A673 (cell line): ENCODE measurements around the gene LRCH1. TPM values are rescaled to one million over a fixed set of nuclear protein-coding genes. Genes with fewer than 3 reads are reported as not detected.

Source experiments
- BruUV-seq: library from RNA; stranded (reverse); fragments of 400-500 nt; replicated peaks from 2 replicates; lab custom pipeline; 2021; lab: Mats Ljungman, UMichigan
- CTCF ChIA-PET: fragments of 300-600 bp; sonication (Branson Sonifier 250); formaldehyde crosslinking; loops from one replicate; lab custom pipeline; 2022; ENCODE audit warnings: antibody characterized with exemption; lab: Charles Lee
- POLR2A ChIA-PET: fragments of 300-600 bp; sonication (Branson Sonifier 250); formaldehyde crosslinking; loops from one replicate; lab custom pipeline; 2022; ENCODE audit warnings: antibody characterized with exemption; ENCODE audit not compliant: low non-redundant PET; lab: Charles Lee
- DNase-seq: peaks from one replicate; pipeline ENCODE4 v3.0.0-alpha.2; 2015; ENCODE audit warnings: low spot score
- H3K27ac ChIP-seq: fragments of 200-600 bp; sonication (generic); 2 replicates; pipeline ENCODE4 v1.5.1; 2016; ENCODE audit warnings: mixed run types, low read depth, mild to moderate bottlenecking, mixed read lengths, antibody characterized with exemption, low read length; ENCODE audit not compliant: poor library complexity, severe bottlenecking
- H3K27me3 ChIP-seq: fragments of 200-600 bp; sonication (generic); replicated peaks from 2 replicates; pipeline ENCODE4 v1.6.1; 2017; ENCODE audit warnings: mixed run types, low read depth, mild to moderate bottlenecking, mixed read lengths, antibody characterized with exemption, low read length; ENCODE audit not compliant: insufficient read depth, poor library complexity
- H3K36me3 ChIP-seq: fragments of 200-600 bp; sonication (generic); 2 replicates; pipeline ENCODE4 v1.6.1; 2016; ENCODE audit warnings: mixed run types, mild to moderate bottlenecking, mixed read lengths, antibody characterized with exemption, low read length; ENCODE audit not compliant: insufficient read depth, poor library complexity, severe bottlenecking
- H3K4me1 ChIP-seq: fragments of 200-600 bp; sonication (generic); 2 replicates; pipeline ENCODE4 v1.6.1; 2017; ENCODE audit warnings: mixed run types, mild to moderate bottlenecking, mixed read lengths, antibody characterized with exemption, low read length; ENCODE audit not compliant: insufficient read depth, poor library complexity, severe bottlenecking
- H3K4me3 ChIP-seq: fragments of 200-600 bp; sonication (generic); 2 replicates; pipeline ENCODE4 v1.5.1; 2016; ENCODE audit warnings: low read depth, mixed run types, mild to moderate bottlenecking, mixed read lengths, low read length; ENCODE audit not compliant: poor library complexity, severe bottlenecking
- H3K9me3 ChIP-seq: fragments of 200-600 bp; sonication (generic); 2 replicates; pipeline ENCODE4 v1.6.1; 2016; ENCODE audit warnings: mixed run types, low read depth, mild to moderate bottlenecking, mixed read lengths, antibody characterized with exemption, low read length; ENCODE audit not compliant: poor library complexity, severe bottlenecking
- EZH2 ChIP-seq: fragments of 200-600 bp; sonication (generic); IDR thresholded peaks from 2 replicates; pipeline ENCODE4 v1.6.1; 2017; ENCODE audit warnings: borderline replicate concordance, low read depth, mild to moderate bottlenecking, mixed read lengths, antibody characterized with exemption, low read length; ENCODE audit not compliant: poor library complexity, severe bottlenecking
- intact Hi-C: fragments of 100-400 bp; cut with micrococcal nuclease; formaldehyde crosslinking; loops from one replicate; pipeline ENCODE4 v1.10.0; 2022; ENCODE audit not compliant: unreplicated experiment
- total RNA-seq: library from RNA; stranded (reverse); gene quantifications from 2 replicates; pipeline ENCODE4 v1.2.3, GENCODE V29; 2021
- TF ChIP-seq, protein P1 (sequence below): fragments of 300-800, 200-600 bp; sonication (generic); conservative IDR thresholded peaks from 2 replicates; pipeline ENCODE4 v1.5.1; 2017; ENCODE audit warnings: low read depth, mild to moderate bottlenecking, antibody characterized with exemption, low read length, moderate library complexity, mixed read lengths

The LRCH1 gene
- total RNA-seq, 1 experiment from 2014 or later = 25.3 TPM

DNA sequence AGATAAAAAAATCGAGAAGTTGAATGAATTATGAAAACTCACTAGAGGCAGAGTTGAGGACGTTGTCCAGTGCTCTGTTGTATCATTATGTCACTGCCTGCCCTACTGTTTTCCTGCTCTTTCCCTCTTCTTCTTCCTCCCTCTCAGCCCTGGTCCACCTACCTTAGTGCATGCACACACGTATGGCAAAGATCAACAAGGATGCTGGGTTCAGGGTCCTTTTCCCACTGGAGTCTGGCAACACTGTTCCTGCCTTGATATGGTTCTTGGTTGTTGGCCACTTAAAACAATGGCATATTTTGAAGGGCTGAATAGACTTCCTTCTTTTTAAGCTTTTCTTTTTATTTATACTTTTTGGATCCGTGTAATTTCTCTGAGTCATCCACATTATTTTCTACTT, 74.5 kb downstream of the LRCH1 start:
- Histone ChIP-seq H3K4me3 (no peak overlapping the region), H3K36me3 (no peaks in the 10 kb centered on the region), H3K27ac (no peak overlapping the region), H3K4me1 (peaks cover 52% of the 10 kb centered on the region), H3K9me3 (no peaks in the 10 kb centered on the region), H3K27me3 (no peaks in the 10 kb centered on the region)
- POLR2A ChIA-PET = no interaction called here
- intact Hi-C loops = no loop called here
- TF ChIP-seq, protein P1, sequence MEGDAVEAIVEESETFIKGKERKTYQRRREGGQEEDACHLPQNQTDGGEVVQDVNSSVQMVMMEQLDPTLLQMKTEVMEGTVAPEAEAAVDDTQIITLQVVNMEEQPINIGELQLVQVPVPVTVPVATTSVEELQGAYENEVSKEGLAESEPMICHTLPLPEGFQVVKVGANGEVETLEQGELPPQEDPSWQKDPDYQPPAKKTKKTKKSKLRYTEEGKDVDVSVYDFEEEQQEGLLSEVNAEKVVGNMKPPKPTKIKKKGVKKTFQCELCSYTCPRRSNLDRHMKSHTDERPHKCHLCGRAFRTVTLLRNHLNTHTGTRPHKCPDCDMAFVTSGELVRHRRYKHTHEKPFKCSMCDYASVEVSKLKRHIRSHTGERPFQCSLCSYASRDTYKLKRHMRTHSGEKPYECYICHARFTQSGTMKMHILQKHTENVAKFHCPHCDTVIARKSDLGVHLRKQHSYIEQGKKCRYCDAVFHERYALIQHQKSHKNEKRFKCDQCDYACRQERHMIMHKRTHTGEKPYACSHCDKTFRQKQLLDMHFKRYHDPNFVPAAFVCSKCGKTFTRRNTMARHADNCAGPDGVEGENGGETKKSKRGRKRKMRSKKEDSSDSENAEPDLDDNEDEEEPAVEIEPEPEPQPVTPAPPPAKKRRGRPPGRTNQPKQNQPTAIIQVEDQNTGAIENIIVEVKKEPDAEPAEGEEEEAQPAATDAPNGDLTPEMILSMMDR = no peak
- TF ChIP-seq EZH2 = no peak
- BruUV-seq = no TSS peak
- CTCF ChIA-PET = no interaction called here
- DNase-seq = no peak

DNA sequence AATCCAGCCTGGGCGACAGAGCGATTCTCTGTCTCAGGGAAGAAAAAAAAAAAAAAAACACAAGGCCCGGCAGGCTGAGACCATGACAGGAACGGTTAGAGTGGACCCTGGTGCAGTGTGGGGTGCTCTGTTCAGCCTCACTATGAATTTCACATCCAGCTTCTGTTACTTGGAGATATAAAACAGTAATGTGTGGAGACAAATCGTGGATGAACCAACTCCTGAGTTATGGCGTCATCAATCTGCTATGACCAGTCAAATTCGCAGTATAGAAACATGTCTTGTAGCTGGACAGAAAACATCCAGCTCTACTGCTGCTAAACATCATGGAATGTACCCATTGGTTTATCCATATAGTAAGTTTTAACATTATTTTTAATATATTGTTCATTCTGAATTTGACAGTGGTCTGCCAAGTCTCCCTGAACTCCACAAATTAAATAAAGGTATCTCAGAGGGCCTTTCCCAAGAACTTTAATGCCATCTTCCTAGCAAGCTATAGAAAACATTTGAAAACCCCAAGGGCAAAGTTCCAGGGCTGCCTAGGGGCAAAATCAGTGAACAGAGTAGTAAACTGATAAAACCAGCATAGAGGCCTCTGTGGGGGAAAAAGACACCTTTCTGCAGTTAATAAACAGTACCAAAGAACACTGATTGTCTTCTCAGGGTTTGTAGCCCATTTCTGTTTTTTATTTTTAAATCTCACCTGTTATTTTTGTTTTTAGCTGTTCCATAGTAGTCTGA, 75.8 kb downstream of the LRCH1 start:
- Histone ChIP-seq H3K27me3 (no peaks in the 10 kb centered on the region), H3K27ac (no peak overlapping the region), H3K4me1 (peaks cover 43% of the 10 kb centered on the region), H3K4me3 (no peak overlapping the region), H3K36me3 (no peaks in the 10 kb centered on the region), H3K9me3 (no peaks in the 10 kb centered on the region)
- no TSS peak for BruUV-seq
- TF ChIP-seq, protein P1 = no peak
- TF ChIP-seq EZH2 = no peak
- ChIA-PET CTCF (no interaction called here), POLR2A (no interaction called here)
- intact Hi-C loops = no loop called here
- no peak for DNase-seq

DNA sequence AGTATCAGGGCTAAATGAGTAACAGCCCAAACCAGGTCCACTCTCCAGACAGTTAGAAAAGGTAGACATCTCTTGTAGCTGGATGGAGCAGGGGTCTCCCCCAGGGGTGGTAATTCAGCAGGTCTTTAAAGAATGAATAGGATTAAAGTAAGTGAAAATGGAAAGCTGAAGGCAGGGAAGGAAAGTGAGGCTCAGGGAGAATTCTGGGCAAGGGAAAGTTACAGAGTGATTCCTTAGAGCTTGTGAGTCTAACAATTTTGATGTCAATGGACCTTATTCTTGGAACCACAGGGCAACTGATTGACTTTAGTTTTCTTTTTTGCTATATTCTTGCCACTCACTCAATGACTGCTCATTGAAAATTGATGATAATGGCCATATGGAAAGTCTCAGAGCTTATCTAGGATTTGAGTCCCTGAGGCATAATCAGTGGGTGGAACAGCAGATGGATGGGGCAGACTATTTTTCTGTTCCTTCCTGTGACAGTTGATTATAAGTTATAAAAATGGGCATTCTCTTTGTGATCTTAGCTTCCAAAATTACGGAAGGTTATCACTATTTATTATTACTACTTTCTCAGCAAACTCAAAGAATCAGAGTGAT, 76.9 kb downstream of the LRCH1 start:
- Histone ChIP-seq H3K36me3 (no peaks in the 10 kb centered on the region), H3K4me3 (no peak overlapping the region), H3K9me3 (no peaks in the 10 kb centered on the region), H3K27me3 (no peaks in the 10 kb centered on the region), H3K4me1 (peaks cover 34% of the 10 kb centered on the region), H3K27ac (peak overlapping the region; percentile 32)
- no peak for TF ChIP-seq EZH2
- TF ChIP-seq, protein P1 = no peak
- DNase-seq = no peak
- ChIA-PET POLR2A (interaction anchor here (0.6 kb wide), 1 partner anchor 20 kb away, joined by 3 read pairs; no protein-coding TSS in a partner anchor), CTCF (no interaction called here)
- no TSS peak for BruUV-seq
- intact Hi-C loops = no loop called here
